Raji (cell line): ENCODE measurements around the gene VGF.

Source experiments
- POLR2A ChIP-seq: IDR thresholded peaks from 2 replicates; pipeline ENCODE4 v1.6.1; 2011; ENCODE audit warnings: low read depth, low read length, control low read depth; ENCODE audit not compliant: insufficient read depth

VGF gene

DNA sequence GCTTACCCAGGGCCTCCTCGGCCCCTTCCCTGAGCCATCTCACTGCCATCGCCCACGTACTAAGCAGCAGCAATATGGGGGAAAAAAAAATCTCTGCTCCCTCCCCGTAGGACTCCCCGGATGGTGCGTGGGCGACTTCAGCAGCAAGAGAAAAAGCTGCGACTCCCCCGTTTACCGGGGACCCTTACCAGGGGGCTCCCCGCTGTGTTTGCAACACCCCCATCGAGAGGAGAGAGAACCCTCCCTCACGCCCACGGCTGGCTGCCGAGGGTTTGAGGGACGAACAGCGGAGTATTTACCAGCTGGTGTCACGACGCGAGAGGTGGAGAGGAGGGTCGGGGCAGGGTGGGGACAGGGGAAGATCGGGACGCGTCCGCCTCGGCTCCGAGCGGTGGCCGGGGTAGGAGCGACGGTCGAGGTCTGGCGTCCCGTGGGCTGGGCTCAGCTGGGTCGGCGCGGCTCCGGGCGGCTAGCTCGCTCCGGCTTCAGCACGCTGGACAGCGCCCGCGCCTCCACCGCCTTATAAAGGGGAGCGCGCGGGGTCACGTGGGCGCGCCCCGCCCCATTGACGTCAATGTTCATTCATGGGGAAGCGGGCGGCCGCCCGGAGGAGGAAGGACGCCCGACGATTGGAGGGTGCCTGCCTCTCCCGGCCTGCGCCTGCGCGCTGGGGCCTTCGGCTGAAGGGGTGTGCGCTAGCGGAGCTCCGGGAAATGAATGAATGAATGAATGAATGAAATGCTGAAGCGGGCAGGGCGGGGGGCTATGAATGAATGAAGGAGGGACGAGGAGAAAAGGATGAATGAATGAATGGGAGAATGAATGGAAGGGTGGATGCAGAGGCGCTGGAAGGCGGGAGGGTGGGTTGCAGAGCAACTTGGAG lies at the start of gene VGF:
VGF (minus strand) TSS at position 495 of the 883 bp plus-strand sequence. CDS start 726 bp downstream, outside the sequence.
- peak; percentile 28; the same call in 1 of the 2 replicates for TF ChIP-seq POLR2A

DNA sequence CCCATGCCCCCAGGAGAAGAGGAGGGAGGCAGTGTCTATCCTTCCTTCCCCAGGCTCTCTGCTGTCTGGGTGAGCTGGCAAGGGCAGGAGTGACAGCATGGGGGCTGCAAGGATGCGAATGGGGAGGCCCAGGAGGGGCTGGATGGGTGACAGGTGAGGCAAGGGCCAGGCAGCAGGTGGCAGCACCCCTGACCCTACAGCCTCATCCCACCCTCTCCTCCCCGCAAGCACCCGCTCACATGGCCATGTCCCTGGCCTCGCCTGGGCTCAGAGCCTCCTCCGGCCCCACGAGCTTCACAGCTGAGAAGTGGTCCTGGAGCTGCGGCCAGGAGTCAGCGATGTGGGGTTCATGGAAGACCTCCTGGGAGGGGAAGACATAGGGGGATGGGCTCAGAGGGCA lies 46.6 kb upstream of the VGF start:
- no peak for TF ChIP-seq POLR2A

DNA sequence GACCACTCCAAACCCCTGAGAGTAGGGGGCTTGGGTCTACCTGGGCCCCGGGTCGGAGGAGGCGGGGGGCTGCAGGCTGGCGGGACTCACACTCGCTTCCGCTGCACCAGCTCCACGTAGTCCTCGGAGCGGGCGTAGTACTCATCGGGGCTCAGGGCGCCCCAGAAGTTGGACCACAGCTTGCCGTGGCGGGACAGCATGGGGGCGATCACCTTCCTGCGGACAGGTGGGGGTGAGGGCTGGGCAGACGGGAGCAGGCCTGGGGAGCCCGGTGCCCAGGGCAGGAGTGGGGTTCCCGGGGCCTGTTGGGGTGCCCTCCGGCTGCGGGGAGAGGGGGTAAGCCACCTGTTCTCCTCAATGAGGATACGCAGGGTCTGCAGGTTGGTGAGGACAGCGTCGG lies 46.1 kb upstream of the VGF start:
- TF ChIP-seq POLR2A, result no peak

DNA sequence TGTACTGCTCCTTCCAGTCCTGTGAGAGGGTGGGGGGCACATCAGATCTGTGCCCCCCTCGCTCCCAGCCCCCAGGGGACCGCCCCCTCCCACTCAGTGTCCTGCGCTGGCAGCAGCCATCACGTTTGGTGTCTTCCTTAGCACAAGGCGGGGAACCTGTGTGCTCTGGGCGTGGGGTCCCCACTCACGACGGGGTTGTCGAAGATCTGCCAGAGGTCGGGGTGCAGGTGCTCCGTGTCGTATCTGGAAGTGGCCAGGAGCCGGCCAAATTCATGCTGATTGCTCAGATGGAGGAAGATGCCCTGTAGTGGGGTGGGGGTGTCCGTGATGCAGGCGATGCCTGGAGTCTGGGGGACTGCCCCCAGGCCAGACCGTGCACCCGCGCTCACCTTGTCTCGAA lies 44.8 kb upstream of the VGF start:
- TF ChIP-seq POLR2A, result no peak

DNA sequence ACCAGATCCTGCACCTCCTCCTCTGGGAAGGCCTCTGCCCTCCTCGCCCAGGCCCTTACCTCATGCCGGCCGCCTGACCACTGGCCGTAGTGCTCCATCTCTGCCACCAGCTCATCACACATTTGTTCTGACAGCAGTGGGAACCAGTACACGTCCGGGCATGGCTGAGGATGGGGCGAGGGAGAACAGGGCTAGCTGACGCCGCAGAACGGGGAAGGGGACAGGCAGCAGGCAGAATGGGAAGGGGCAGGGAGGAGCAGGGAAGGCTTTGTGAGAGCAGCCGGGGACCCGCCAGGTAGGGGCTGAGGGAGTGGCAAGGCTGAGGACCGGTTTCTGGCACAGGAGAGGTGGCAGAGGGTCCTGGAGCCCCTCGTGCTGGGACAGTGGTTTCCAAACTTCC lies 43.4 kb upstream of the VGF start:
- TF ChIP-seq POLR2A, result no peak

DNA sequence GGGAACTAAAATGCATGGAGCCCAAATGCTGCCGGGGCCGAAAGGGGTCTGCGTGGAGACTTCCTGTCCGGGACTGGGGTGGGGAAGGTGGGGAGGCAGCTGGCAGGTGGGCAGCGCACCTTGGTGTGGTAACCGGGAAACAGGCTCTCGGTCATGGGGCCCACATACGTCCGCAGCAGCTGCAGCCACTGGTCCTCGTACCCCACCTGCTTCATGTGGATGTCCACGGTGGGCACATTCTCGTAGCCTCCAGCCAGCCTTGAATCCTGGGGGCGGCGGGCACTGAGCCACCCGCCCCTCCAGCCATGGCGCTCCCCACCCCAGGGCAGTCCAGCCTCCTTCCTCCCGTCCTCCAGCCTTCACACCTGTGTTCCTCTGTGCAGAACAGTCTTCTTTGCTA lies 42.1 kb upstream of the VGF start:
- TF ChIP-seq POLR2A, result no peak

DNA sequence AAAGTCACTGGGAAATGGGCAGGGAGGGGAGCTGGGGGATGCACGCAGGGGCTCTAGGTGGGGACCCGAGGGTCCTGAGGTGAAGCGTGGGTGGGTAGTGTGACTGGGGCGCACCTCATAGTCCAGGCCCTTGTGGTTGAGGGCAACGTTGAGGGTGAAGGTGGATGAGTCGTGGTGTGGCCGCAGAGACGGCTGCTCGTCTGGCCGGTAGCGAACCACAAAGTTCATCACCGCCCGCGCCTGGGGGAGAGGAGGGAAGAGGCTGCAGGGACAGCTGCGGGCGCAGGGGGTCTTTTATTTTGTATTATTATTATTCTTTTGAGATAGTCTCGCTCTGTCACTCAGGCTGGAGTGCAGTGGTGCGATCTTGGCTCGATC lies 41.3 kb upstream of the VGF start:
- no peak for TF ChIP-seq POLR2A

DNA sequence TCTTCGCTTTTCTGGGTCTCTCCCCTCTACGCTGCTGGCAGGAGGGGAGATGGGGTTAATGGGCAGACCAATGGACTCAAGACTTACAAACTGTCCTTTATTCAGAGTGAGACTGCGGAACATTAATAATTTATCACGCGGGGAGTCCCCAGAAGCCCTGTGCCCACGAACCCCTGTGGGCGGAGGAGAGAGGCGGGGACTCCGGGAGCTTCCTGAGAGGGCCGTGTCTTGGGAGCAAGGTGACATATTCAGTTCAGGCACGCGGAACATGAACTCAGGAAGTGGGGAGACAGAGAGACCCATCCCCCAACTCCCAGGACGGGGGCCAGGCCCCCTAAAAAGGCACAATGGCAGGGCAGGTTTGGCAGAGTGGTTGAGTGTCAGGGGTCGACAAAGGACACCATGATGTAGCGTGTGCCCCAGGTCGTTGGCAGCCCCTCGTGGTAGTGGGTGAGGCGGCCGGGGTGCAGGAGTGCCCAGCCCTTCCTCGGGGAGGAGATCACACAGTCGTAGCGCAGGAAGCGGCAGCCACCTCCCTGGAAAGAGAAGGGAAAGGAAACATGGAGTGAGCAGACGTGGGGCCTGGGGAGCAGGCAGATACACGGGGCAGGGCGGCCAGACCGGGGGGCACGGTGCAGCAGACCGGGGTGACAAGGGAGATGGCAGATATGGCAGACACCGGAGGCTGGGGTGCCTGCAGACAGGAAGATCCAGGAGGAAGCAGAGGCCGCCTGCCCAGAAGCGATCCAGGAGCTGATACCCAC lies 40.7 kb upstream of the VGF start:
- TF ChIP-seq POLR2A, result no peak

DNA sequence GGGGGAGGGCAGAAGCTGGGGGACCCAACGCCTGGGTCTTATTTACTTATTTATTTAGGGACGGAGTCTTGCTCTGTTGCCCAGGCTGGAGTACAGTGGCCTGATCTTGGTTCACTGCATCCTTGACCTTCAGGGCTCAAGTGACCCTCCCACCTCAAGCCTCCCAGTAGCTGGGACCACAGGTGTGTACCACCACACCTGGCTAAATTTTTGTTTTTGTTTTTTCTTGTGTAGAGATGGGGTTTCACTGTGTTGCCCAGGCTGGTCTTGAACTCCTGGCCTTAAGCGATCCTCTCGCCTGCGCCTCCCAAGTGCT lies 37.2 kb upstream of the VGF start:
- TF ChIP-seq POLR2A, result no peak

DNA sequence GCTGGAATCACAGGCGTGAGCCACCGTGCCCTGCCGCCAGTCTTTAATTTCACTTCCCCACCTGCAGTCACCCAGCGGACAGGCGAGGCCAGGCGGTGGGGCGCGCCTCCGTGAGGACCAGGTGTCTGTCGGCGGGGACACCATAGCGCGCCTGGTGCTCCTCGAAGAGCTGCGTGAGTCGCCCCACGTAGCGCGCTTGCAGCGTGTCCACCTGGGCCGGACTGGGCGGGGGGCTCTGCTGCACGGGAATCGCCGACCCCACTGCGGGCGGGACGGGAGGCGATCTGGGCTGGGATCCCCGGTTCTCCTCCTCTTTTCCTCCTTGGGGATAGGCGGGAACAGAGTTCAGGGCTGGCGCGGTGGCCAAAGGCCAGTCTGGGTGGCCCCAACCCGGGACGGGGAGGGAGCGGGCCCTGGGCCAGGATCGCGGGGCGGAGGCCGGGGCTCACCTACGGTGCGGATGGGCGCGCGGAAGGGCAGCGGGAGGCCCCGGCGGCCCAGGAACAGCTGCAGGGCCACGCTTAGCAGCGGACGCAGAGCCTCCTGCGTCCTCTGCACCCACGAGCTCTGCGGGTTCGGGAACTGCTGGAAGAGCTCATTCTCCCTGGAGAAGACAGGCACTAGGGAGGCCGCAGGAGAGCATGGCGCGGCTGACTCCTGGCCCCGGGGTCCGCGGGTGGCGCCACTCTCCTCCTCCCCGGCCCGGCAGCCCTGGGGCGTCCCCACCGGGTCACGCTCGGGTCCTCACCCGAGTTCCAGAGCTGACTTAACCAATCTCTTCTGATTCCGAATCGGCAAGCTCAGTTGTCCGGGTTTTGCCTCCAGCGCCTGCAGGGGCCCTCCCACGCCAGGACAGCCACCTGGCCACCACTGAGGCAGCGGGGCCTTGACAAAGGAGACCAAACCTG lies 36.6 kb upstream of the VGF start:
- TF ChIP-seq POLR2A, result no peak

DNA sequence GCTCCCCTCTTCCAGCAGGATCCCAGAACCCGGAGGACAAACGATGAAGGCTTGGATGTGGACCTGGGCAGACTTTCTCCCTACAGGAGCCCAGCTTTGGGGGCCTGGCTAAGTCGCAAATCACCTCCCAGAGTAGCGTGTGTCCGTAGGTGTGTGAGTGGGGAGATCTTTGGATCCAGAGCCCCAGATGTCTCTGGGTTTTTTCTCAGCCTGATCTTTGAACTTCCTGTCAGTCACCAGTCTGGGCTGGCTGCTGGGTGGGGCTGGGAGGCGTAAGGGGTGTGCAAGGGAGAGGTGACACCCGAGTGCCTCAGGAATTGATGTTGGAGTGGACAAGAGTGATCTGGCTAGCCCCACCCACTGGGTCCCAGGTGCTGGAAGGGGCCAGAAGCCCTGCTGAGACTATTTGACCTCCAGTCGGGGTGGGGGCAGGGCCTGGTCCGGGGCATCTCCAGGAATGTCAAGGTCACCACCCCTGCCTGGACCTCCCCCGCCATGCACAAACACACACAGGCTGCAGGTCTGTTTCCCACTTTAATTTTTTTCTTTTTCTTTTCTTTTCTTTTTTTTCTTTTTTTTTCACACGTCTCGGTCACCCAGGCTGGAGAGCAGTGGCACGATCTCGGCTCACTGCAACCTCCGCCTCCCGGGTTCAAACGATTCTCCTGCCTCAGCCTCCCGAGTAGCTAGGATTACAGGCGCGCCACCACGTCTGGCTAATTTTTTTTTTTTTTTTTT lies 35.7 kb upstream of the VGF start, which contains the start of gene MOGAT3:
MOGAT3 (minus strand) TSS at position 175 of the 738 bp plus-strand sequence. CDS start 182 bp downstream, outside the sequence.
- no peak for TF ChIP-seq POLR2A

DNA sequence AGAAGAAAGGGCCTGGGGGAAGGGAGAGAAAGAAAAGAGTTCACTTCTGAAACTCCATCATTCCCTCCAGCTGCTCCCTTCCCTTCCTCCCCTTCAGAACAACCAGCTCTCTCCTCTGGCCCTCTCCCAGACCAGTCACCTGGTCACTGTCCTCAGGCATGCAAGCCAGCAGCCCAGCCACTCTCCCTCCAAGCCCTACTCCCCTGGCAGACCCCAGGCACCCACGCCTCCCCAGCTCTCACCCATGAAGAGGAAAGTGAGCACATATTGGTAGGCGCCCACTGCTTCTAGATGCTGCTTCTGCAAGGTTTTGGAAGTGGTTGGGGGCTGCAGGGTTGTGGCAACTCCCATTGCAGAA lies 35.1 kb upstream of the VGF start:
- no peak for TF ChIP-seq POLR2A

DNA sequence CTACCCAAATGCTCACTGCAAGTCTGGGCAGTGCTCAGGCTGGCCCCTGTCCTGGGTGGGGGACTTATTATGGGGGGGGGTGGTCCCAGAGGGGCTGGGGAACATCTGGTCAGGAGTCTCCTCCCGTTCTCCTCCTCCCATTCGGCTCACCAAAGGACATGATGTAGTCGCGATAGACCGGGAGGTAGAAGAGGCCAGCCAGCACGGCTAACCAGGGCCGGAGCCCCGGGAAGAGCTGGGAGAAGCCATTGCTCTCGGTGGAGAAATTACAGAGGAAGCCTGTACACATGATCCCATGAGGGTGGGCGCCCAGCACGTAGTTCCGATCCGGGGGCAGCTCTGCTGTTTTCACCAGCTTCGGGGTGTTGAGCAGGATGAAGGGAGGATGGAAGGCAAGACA lies 33.1 kb upstream of the VGF start:
- TF ChIP-seq POLR2A, result no peak

DNA sequence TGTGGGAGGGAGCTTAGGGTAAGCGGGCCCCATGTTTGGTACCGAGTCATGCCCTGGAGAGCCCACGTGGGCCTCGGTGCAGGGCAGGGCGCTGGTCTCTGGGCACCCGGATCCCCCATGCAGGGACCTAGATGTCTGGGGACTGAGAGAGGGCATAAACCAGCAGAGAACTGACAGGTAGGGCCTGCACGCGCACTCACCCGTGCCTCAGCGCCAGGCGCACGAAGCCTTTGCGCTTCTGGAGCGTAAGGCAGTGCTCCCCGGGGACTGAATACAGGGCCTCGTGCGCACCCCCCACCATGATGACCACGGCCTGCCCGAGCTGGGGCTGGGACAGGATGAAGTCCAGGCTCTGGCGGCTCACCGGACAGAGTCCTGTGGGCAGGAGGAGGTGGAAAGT lies 32.6 kb upstream of the VGF start:
- no peak for TF ChIP-seq POLR2A

DNA sequence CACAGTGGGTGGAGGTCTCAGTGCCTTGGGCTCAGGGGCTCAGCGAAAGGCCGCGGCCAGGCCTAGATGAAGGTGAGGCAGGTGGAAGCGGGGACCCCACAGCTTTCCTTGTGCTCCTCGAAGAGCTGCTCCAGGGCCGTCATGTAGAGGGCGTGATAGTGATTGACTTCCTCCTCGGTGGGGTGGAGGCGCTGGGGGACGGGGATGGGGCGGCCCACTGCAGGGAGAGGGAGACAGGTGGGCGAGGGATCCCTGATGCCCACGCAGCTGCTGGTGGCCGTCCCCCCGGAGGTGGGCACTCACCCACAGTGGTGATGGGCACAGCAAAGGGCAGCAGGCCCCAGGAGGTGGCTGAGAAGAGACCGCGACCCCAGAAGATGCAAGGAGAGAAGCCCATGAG lies 30.5 kb upstream of the VGF start:
- no peak for TF ChIP-seq POLR2A
